HG03108 (cell line): ENCODE data around the gene ARHGEF28.

Source experiments
- ATAC-seq: cut with Tn5 transposase; IDR thresholded peaks from one replicate; pipeline ENCODE4 v1.9.1; 2021; ENCODE audit warnings: moderate library complexity; ENCODE audit not compliant: unreplicated experiment

Gene ARHGEF28

DNA sequence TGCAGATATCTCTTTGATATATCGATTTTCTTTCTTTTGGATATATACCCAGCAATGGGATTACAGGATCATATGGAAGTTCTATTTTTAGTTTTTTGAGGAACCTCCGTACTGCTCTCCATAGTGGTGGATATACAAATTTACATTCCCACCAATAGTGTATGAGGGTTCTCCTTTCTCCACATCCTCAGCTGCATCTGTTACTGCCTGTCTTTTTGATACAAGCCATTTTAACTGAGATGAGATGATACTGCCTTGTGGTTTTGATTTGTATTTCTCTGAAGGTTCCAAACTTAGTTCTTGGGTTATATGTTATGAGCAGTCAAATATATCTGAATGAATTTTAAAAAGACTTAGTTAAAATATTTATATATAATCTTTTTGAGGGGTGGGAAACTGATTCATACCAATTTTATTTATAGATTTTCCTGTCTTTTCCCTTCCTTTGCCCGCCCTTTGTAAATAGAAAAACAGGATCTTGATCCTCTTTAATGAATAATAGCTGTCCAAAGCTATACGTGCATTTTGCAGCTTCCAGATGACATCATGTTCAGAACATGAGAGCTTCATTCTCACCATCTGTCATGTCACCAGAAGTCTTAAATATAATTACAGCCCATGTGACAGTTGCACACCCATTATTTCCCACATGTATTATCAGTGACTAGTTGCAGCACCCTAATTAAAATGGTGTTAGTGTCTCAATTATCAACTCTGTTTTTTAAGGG lies 6.2 kb upstream of the ARHGEF28 start:
- ATAC-seq, result no peak

GRCh38 chr5:73620334-73620687 lies 5.7 kb upstream of the ARHGEF28 start:
- no peak for ATAC-seq

- no peak for ATAC-seq
Observed at GRCh38 chr5:73623060-73623459, 2.9 kb upstream of the ARHGEF28 start.

GRCh38 chr5:73623901-73624404 lies 2.0 kb upstream of the ARHGEF28 start:
- no peak for ATAC-seq

GRCh38 chr5:73624888-73625287 lies 1.1 kb upstream of the ARHGEF28 start:
- ATAC-seq, result no peak

- no peak for ATAC-seq
Observed at GRCh38 chr5:73625372-73625943, 538 bp upstream of the ARHGEF28 start.

GRCh38 chr5:73626814-73627313 lies 868 bp downstream of the ARHGEF28 start:
- ATAC-seq, result no peak

- no peak for ATAC-seq
Observed at GRCh38 chr5:73629456-73629855, 3.5 kb downstream of the ARHGEF28 start.

GRCh38 chr5:73630765-73631164 lies 4.8 kb downstream of the ARHGEF28 start:
- ATAC-seq, result no peak

DNA sequence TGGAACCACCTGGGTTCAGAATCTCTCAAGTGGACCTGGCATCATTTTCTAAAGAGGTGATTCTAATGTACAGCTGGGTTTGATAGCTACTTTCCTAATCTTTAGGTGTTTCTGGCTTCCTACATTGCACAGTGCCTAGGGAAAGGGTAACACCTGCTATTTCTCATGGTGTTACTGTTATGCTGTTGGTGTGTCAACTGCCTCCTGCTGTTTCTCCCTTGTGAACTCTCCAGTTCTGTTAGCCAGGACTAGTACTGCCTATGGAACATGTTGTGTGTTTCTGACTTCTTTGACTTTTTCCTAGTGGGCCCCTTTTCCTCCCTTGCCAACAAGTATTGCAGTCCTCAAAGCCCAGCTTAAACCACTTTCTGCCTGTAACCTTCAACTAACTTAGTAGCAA lies 5.5 kb downstream of the ARHGEF28 start:
- ATAC-seq, result no peak

GRCh38 chr5:73633060-73633459 lies 7.1 kb downstream of the ARHGEF28 start:
- ATAC-seq, result no peak

- no peak for ATAC-seq
Observed at GRCh38 chr5:73636408-73636807, 10.4 kb downstream of the ARHGEF28 start.

DNA sequence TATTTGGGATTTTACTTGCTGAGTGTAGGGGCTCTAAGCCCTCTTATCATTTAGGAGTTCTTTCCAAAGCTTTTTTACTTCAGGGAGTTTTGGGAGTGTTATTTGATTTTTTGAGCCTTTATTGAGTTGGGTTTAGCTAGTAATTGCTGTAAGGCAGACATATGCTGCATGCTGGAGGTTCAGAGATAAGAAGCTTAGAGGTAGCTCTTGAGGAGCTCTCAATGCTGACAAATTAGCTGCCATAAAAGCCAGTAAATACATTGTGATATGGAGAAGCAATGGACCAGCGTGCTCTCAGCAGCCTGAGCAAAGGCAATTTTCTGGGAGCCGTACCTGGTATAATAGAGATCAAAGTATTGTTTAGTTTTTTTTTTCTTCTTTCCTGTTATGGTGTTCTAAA lies 11.6 kb downstream of the ARHGEF28 start:
- no peak for ATAC-seq

GRCh38 chr5:73638344-73639095 lies 12.5 kb downstream of the ARHGEF28 start:
- ATAC-seq, result no peak

DNA sequence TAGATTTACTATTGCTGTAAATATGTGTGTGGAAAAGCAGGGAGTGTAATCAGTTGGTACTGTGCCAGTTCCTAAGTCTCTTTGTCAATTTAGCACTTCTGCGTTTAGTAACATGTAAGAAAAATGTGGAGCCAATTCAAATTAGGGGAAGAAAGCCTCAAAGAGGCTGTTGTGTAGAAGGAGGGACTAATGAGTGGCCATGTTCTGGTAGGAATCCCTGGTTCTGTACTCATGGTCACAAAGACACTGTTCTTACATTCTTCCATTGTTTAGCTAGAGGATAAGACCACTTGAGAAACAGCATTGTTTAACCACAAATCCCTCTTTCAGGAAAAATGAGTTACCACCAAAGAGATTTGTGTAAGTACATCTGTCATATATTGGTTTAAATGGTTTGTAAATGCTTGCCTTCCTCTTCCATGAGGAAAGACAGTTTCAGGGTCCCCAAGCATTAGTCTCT lies 14.9 kb downstream of the ARHGEF28 start:
- ATAC-seq, result no peak

DNA sequence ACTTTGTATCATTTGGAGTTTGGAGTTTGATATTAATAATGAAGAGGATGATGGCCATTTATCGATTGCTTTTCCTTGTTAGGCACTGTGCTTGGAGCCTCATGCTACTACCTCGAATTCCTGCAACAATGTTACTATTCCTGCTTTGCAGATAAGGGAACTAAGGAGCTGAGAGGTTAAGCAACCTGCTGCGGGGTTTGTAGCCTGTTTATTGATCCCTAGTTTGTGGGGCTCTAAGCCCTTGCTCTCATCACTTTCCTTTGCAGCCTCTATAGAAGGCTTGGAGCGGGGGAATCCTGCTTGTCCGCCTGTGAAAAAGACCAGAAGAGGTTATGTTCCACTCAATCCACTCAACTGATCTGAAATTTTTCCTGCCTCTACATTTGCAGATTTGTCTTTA lies 15.8 kb downstream of the ARHGEF28 start:
- ATAC-seq, result no peak

GRCh38 chr5:73642344-73642743 lies 16.3 kb downstream of the ARHGEF28 start:
- no peak for ATAC-seq

DNA sequence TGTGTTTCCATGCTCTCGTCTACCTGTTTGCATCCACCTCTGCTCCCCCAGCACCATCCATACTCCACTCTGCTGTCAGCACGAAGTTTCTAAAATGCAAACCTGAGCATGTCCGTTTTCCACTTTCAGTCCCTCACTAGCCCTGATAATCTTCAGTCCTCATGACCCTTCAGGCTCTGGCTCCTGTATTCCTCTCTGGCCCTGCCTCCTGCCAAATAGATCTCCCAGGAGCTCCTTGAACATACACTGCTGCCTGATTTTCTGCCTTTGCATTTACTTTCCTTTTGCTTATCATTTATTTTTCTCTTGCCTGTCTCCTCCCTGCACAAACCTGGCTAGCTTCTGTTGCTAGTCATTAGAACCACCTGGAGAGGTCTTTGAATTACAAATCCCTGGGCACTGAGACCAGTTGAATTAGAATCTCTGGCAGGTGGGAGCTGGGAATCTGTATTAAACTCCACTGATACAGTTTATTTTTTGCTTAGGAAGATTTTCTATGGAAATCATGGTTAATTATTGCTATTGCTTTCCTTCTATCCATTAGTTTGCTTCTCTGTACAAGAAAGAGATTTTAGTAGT lies 18.5 kb downstream of the ARHGEF28 start:
- no peak for ATAC-seq

DNA sequence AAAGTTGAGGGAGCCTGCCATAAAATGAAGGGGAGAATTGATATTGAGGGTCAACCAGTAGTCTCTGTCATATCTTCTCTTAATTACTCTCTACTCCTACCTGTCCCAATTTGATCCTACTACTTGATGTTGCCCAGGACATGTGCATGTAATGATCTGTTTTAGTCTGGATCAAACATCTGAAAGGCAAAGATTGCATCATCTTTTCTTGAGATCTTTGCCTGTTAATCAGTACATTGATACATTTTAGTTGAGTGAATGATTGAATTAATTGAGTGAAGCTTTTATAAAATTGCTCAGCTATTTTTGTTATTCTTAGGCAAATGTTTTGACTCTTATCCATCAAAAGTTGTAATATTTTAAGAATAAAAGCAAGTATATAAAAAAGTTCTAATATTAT lies 21.7 kb downstream of the ARHGEF28 start:
- ATAC-seq, result no peak

- ATAC-seq, result no peak
Observed at GRCh38 chr5:73648515-73648914, 22.5 kb downstream of the ARHGEF28 start.

- no peak for ATAC-seq
Observed at GRCh38 chr5:73649926-73650325, 23.9 kb downstream of the ARHGEF28 start.
